Small intestine (tissue), 7 donors: ENCODE results near the gene ITGA2. TPM values are rescaled to one million over a fixed set of nuclear protein-coding genes. Genes with fewer than 3 reads are reported as not detected.

ENCODE experiments used
- DNase-seq, 2 donors: peaks; one replicate each; pipeline versions ENCODE4 v3.0.0 to v3.0.0-alpha.2; 2013
- FAIRE-seq: peaks from 2 replicates; lab custom pipeline; 2012; peaks lifted over from hg19 to GRCh38; lab: Jason Lieb, UNC
- H3K27ac ChIP-seq, 3 donors: one replicate each; pipeline ENCODE4 v1.5.1; 2013; ENCODE audit warnings: low read length in 2 of 3, mild to moderate bottlenecking in 2 of 3, control low read depth in 1 of 3, inconsistent platforms in 1 of 3, low read depth in 1 of 3, moderate library complexity in 1 of 3
- H3K27me3 ChIP-seq, 3 donors: one replicate each; pipeline ENCODE4 v1.6.1; 2013; ENCODE audit warnings: low read length in 3 of 3, inconsistent platforms in 1 of 3; ENCODE audit not compliant: control insufficient read depth in 3 of 3, insufficient read depth in 3 of 3
- H3K36me3 ChIP-seq, 3 donors: one replicate each; pipeline ENCODE4 v1.6.1; 2013; ENCODE audit warnings: low read length in 3 of 3, inconsistent platforms in 1 of 3, low read depth in 1 of 3, mild to moderate bottlenecking in 1 of 3, moderate library complexity in 1 of 3; ENCODE audit not compliant: control insufficient read depth in 3 of 3, insufficient read depth in 2 of 3
- H3K4me1 ChIP-seq, 3 donors: one replicate each; pipeline ENCODE4 v1.6.1; 2013; ENCODE audit warnings: low read length in 2 of 3, inconsistent platforms in 1 of 3, low read depth in 1 of 3, mild to moderate bottlenecking in 1 of 3, moderate library complexity in 1 of 3; ENCODE audit not compliant: control insufficient read depth in 3 of 3, insufficient read depth in 2 of 3
- H3K4me3 ChIP-seq, 3 donors: one replicate each; pipeline ENCODE4 v1.5.1; 2013; ENCODE audit warnings: low read length in 3 of 3, control low read depth in 1 of 3, inconsistent platforms in 1 of 3, low read depth in 1 of 3, mild to moderate bottlenecking in 1 of 3, moderate library complexity in 1 of 3
- H3K9me3 ChIP-seq, 2 donors: one replicate each; pipeline ENCODE4 v1.6.1; 2013; ENCODE audit warnings: low read depth in 1 of 2, low read length in 1 of 2; ENCODE audit not compliant: control insufficient read depth in 2 of 2, insufficient read depth in 1 of 2
- WGBS, 3 donors: extraction: QIAGEN DNeasy Blood & Tissue Kit; methylation state at CpG; one replicate each; pipeline ENCODE4 v1.1.7; 2013; 5-methylcytosine and 5-hydroxymethylcytosine counted together
- polyA plus RNA-seq, 4 donors: library from polyadenylated mRNA; stranded (reverse) in 3 of 4; unstranded in 1 of 4; fragments of 200-250 nt in 3 of 4; fragments of 120-200 nt in 1 of 4; gene quantifications; one replicate each; pipeline versions ENCODE4 v1.2.1 to v1.2.3, GENCODE V29; 2013
- donor health status: healthy with polysubstance abuse.
- donor health status: control.
- donor health status: control.
- donor health status: Bipolar disorder and iron deficiency.
- donor health status: healthy.

Gene ITGA2
- polyA plus RNA-seq, 4 donors, result 1.8 to 15.2 (median 5.9) TPM

GRCh38 chr5:53001541-53001940, 12.4 kb downstream of the ITGA2 start:
- WGBS, 3 donors, result 93 to 98% (median 96%) methylated on average over 4 of the region's 4 CpGs

GRCh38 chr5:53002491-53002890, 13.3 kb downstream of the ITGA2 start:
- Histone ChIP-seq H3K27ac (no peak overlapping the region), H3K4me3 (no peak overlapping the region), H3K9me3 (no peaks in the 10 kb centered on the region), H3K4me1 (peaks cover 0 to 4% (median 2%) of the 10 kb centered on the region in 3 donors), H3K27me3 (no peaks in the 10 kb centered on the region), H3K36me3 (peaks cover 0 to 6% (median 5%) of the 10 kb centered on the region in 3 donors)
- 57 to 90% (median 73%) methylated on average over 1 of the region's 1 CpG for WGBS, 3 donors
- DNase-seq (no peak), FAIRE-seq (no peak)

More at GRCh38 chr5:53001541-53001940, 12.4 kb downstream of the ITGA2 start:
- no peak overlapping the region for H3K4me3 ChIP-seq
- H3K4me1 ChIP-seq, result peaks cover 0 to 3% (median 2%) of the 10 kb centered on the region in 3 donors
- FAIRE-seq (no peak), DNase-seq (no peak)
- H3K27me3 ChIP-seq, result no peaks in the 10 kb centered on the region
- peaks cover 0 to 6% (median 5%) of the 10 kb centered on the region in 3 donors for H3K36me3 ChIP-seq
- no peaks in the 10 kb centered on the region for H3K9me3 ChIP-seq
- no peak overlapping the region for H3K27ac ChIP-seq

DNA sequence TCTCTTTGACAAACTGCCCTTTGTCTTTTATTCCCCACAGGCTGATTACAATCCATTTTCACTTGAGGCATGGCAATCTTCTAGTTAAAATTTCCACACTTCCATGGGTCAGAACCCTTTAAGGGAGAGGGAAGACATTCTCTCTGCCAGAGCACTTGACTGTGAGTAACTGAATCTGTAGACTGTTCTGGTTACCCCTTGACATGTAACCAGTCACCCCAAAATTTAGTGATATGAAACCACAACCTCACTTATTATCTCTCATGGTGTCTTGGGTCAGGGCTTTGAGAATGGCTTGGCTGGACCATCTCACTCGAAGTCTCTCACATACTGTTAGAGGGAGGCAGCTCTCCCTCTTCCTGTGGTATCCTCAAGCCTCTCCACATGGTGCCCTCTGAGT, 14.0 kb downstream of the ITGA2 start:
- Histone ChIP-seq H3K4me3 (no peak overlapping the region), H3K4me1 (peaks cover 0 to 4% (median 2%) of the 10 kb centered on the region in 3 donors), H3K9me3 (no peaks in the 10 kb centered on the region), H3K27me3 (no peaks in the 10 kb centered on the region), H3K36me3 (peaks cover 0 to 6% (median 5%) of the 10 kb centered on the region in 3 donors), H3K27ac (no peak overlapping the region)
- FAIRE-seq (no peak), DNase-seq (no peak)
- WGBS, 3 donors, result 91 to 100% (median 92%) methylated on average over 1 of the region's 1 CpG

DNA sequence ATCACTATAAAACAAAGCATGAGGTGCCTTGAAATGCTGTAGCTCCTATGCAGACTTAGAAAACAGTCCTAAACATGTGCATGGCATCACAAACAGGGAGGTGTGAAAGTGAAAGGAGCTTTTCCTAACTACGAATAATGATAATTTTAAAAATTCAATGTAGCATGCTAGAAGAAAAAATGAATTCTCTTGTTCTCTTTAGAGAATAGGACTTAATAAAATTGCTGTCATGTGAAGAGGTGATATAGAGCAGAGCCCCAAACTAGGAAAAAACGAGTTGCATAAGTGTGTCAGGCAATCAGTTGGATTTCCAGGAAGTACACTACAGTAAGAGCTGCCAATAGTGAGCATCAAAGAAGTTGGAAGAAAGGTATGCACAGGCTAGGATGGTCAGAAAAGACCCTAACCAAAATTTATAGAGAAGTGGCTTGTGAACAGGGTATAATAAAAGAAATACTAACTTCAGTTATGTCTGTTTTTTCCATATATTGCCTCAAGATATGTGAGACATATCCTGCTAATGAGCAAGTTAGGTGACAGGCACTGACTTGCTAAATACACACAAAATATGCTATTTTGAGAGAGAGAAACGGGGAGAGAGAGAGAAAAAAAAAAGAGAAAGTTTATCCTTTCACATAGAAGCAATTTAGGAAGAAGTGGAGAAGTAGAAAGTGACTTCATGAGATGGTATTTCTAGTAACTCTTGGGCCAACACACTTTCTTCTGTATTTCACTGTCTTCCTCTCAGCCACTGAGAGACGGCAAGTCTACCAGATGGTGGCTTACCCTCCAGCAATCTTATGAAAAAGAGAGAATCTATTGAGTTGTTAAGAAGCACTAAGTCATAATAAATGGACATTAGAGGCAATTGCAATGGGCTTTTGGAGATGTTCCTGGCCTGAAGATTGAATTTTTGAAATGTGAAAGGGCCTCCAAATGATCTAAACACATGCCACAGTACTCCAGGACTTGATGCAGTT, 18.0 kb downstream of the ITGA2 start:
- H3K4me3 ChIP-seq, result no peak overlapping the region
- no peaks in the 10 kb centered on the region for H3K27me3 ChIP-seq
- peaks cover 0 to 4% (median 2%) of the 10 kb centered on the region in 3 donors for H3K4me1 ChIP-seq
- H3K36me3 ChIP-seq, result peaks cover 0 to 6% (median 5%) of the 10 kb centered on the region in 3 donors
- no peak for FAIRE-seq
- WGBS, 3 donors, result 33 to 52% (median 47%) methylated on average over 4 of the region's 4 CpGs
- no peak overlapping the region for H3K27ac ChIP-seq
- H3K9me3 ChIP-seq, result no peaks in the 10 kb centered on the region
- DNase-seq, result no peak

- H3K4me3 ChIP-seq, result no peak overlapping the region
- WGBS, 3 donors, result 13 to 39% (median 33%) methylated on average over 1 of the region's 1 CpG
- H3K36me3 ChIP-seq, result peaks cover 0 to 3% (median 3%) of the 10 kb centered on the region in 3 donors
- H3K9me3 ChIP-seq, result no peaks in the 10 kb centered on the region
- peaks cover 0 to 4% (median 2%) of the 10 kb centered on the region in 3 donors for H3K4me1 ChIP-seq
- DNase-seq (peak in 1 of 2 donors; percentile 33), FAIRE-seq (no peak)
- no peaks in the 10 kb centered on the region for H3K27me3 ChIP-seq
- H3K27ac ChIP-seq, result no peak overlapping the region
Measured at GRCh38 chr5:53008751-53009150, 19.6 kb downstream of the ITGA2 start.

- FAIRE-seq, result no peak
- Histone ChIP-seq H3K9me3 (no peaks in the 10 kb centered on the region), H3K36me3 (no peaks in the 10 kb centered on the region), H3K4me3 (no peak overlapping the region), H3K27ac (no peak overlapping the region), H3K27me3 (no peaks in the 10 kb centered on the region), H3K4me1 (peaks cover 0 to 4% (median 0%) of the 10 kb centered on the region in 3 donors)
- WGBS, 3 donors, result 76 to 88% (median 83%) methylated on average over 1 of the region's 1 CpG
- DNase-seq, result no peak
Measured at GRCh38 chr5:53009816-53010215, 20.7 kb downstream of the ITGA2 start.

DNA sequence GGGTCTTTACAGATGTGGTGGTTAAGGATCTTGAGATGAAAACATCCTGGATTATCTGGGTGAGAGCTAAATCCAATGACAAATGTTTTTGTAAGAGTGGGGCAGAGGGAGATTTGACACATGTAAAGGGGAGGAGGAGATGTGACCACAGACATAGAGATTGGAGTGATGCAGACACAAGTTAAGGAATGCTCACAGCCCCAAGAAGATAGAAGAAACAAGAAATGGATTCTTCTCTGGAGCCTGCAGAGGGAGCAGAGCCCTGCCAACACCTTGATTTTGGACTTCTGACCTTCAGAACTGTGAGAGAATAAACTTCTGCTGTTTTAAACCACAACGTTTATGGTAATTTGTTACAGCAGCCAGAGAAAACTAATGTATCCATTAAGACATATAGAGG, 21.7 kb downstream of the ITGA2 start:
- no peaks in the 10 kb centered on the region for H3K27me3 ChIP-seq
- H3K27ac ChIP-seq, result no peak overlapping the region
- 5 to 23% (median 22%) methylated on average over 1 of the region's 1 CpG for WGBS, 3 donors
- no peaks in the 10 kb centered on the region for H3K9me3 ChIP-seq
- H3K36me3 ChIP-seq, result no peaks in the 10 kb centered on the region
- FAIRE-seq (no peak), DNase-seq (peak in 1 of 2 donors; percentile 39)
- no peak overlapping the region for H3K4me3 ChIP-seq
- H3K4me1 ChIP-seq, result peaks cover 0 to 4% (median 0%) of the 10 kb centered on the region in 3 donors

DNA sequence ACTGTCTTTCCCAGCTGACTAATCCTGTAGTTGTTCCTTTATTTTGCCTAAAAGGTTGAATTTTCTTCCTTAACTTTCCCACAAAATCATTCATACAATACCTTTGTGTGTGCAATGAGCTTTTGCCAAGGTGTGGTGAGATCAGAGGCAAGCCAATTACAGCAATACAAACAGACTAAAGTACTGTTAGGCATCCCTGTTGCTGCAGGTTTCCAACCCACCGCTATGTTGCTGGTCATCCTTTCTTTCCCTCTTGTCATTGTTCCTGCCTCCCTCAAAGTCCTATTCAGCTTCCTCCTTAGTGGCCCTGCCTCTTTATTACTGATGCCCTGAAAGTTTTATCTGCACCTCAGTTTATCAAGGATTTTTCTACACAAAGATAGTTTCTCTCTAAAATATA, 22.1 kb downstream of the ITGA2 start:
- no peak overlapping the region for H3K4me3 ChIP-seq
- H3K27ac ChIP-seq, result no peak overlapping the region
- H3K4me1 ChIP-seq, result peaks cover 0 to 4% (median 0%) of the 10 kb centered on the region in 3 donors
- DNase-seq, result peak in 1 of 2 donors; percentile 22
- WGBS, 3 donors, result 43 to 64% (median 50%) methylated on average over 1 of the region's 1 CpG
- H3K9me3 ChIP-seq, result no peaks in the 10 kb centered on the region
- no peak for FAIRE-seq
- H3K27me3 ChIP-seq, result no peaks in the 10 kb centered on the region
- no peaks in the 10 kb centered on the region for H3K36me3 ChIP-seq
